Upper lobe of left lung (tissue), 4 donors: ENCODE measurements around the gene AEBP1.

Source experiments
- CTCF ChIP-seq, 6 experiments: fragments of 450-650 bp in 4 of 6; fragments of 200-600 bp in 2 of 6; sonication (generic) in 2 of 6; IDR thresholded peaks; one replicate each; pipeline ENCODE4 v1.5.1; 2016 to 2019; ENCODE audit warnings: antibody characterized with exemption in 6 of 6
- EP300 ChIP-seq, 4 donors: sonication (generic); formaldehyde crosslinking; IDR thresholded peaks; one replicate each; pipeline ENCODE4 v1.5.1; 2017; ENCODE audit warnings: antibody characterized with exemption in 4 of 4, control low read depth in 2 of 4
- POLR2A ChIP-seq, 4 donors: fragments of 450-650 bp; IDR thresholded peaks; one replicate each; pipeline ENCODE4 v1.5.1; 2016 to 2017; ENCODE audit warnings: antibody characterized with exemption in 4 of 4, mild to moderate bottlenecking in 2 of 4
- POLR2AphosphoS5 ChIP-seq, 2 donors: sonication (generic); formaldehyde crosslinking; IDR thresholded peaks; one replicate each; pipeline ENCODE4 v1.5.1; 2017; ENCODE audit warnings: antibody characterized with exemption in 2 of 2

- TF ChIP-seq CTCF (IDR thresholded peaks at IDR 0.05): no peak
- no peak for TF ChIP-seq POLR2A (IDR thresholded peaks at IDR 0.05)
- TF ChIP-seq EP300 (IDR thresholded peaks at IDR 0.05): no peak
- TF ChIP-seq POLR2AphosphoS5 (IDR thresholded peaks at IDR 0.05): no peak
These were observed 36.8 kb upstream of the AEBP1 start for GRCh38 chr7:44067064-44067951.
